Measurements from ENCODE around the gene CPNE4.

DNA sequence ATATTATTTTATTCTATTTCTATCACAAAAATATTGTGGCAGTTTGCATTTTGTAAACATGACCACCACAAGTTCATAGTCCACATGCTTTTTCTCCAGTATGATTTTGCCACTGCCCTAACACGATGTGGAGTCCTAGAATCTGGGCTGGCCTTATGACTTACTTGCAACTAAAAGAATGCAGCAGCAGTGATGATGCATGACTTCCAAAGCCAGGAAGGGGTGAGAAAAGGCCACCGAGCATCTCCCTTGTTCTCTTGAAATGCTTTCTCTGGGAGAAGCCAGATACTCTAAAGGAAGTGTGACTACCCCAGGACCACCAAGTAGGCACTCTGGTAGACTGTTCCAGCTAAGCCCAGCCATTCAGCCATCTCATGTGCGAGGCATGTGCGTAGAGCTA is 340.4 kb downstream of the CPNE4 start:
- TF ChIP-seq, protein P1, sequence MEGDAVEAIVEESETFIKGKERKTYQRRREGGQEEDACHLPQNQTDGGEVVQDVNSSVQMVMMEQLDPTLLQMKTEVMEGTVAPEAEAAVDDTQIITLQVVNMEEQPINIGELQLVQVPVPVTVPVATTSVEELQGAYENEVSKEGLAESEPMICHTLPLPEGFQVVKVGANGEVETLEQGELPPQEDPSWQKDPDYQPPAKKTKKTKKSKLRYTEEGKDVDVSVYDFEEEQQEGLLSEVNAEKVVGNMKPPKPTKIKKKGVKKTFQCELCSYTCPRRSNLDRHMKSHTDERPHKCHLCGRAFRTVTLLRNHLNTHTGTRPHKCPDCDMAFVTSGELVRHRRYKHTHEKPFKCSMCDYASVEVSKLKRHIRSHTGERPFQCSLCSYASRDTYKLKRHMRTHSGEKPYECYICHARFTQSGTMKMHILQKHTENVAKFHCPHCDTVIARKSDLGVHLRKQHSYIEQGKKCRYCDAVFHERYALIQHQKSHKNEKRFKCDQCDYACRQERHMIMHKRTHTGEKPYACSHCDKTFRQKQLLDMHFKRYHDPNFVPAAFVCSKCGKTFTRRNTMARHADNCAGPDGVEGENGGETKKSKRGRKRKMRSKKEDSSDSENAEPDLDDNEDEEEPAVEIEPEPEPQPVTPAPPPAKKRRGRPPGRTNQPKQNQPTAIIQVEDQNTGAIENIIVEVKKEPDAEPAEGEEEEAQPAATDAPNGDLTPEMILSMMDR (conservative IDR thresholded peaks at IDR 0.05), result no peak
- no peak for TF ChIP-seq ZFX (IDR thresholded peaks at IDR 0.05)
